Caco-2 (cell line): ENCODE data around the gene TESMIN. TPM values are rescaled to one million over a fixed set of nuclear protein-coding genes. Genes with fewer than 3 reads are reported as not detected.

ENCODE experiments used
- BruUV-seq: library from RNA; stranded (reverse); fragments of 400-500 nt; replicated peaks from 2 replicates; lab custom pipeline; 2021; lab: Mats Ljungman, UMichigan
- CTCF ChIA-PET: fragments of 300-600 bp; sonication (Branson Sonifier 250); formaldehyde crosslinking; loops from one replicate; lab custom pipeline; 2022; ENCODE audit warnings: antibody characterized with exemption; lab: Charles Lee
- POLR2A ChIA-PET: fragments of 300-600 bp; sonication (Branson Sonifier 250); formaldehyde crosslinking; loops from one replicate; lab custom pipeline; 2022; ENCODE audit warnings: antibody characterized with exemption; lab: Charles Lee
- DNase-seq, 2 experiments: peaks; one replicate each; pipeline versions ENCODE4 v3.0.0 to v3.0.0-alpha.2; 2020 to 2022
- H3K27me3 ChIP-seq: replicated peaks from 2 replicates; pipeline ENCODE4 v1.6.0; 2011; ENCODE audit warnings: low read length; ENCODE audit not compliant: control insufficient read depth, insufficient read depth
- H3K36me3 ChIP-seq: 2 replicates; pipeline ENCODE4 v1.5.1; 2011; ENCODE audit warnings: low read length; ENCODE audit not compliant: control insufficient read depth, insufficient read depth
- H3K4me1 ChIP-seq: fragments of 250-450 bp; sonication (Bioruptor Pico); 2 replicates; pipeline ENCODE4 v1.5.1; 2020; ENCODE audit warnings: mild to moderate bottlenecking
- H3K4me3 ChIP-seq: 2 replicates; pipeline ENCODE4 v1.5.1; 2011; ENCODE audit warnings: low read depth, mild to moderate bottlenecking, control low read depth, low read length
- H3K9me3 ChIP-seq: fragments of 250-450 bp; sonication (Bioruptor Pico); 2 replicates; pipeline ENCODE4 v1.5.1; 2020; ENCODE audit warnings: mild to moderate bottlenecking, moderate library complexity
- H3K27ac Mint-ChIP-seq: one replicate; pipeline ENCODE4 v1.8.0; 2022; ENCODE audit warnings: mixed read lengths; ENCODE audit not compliant: unreplicated experiment
- H3K27me3 Mint-ChIP-seq: one replicate; pipeline ENCODE4 v1.8.0; 2022; ENCODE audit warnings: mixed read lengths; ENCODE audit not compliant: insufficient read depth, unreplicated experiment
- H3K36me3 Mint-ChIP-seq: one replicate; pipeline ENCODE4 v1.8.0; 2022; ENCODE audit warnings: mild to moderate bottlenecking, mixed read lengths; ENCODE audit not compliant: insufficient read depth, unreplicated experiment
- H3K4me1 Mint-ChIP-seq: one replicate; pipeline ENCODE4 v1.8.0; 2022; ENCODE audit warnings: low read depth, mixed read lengths; ENCODE audit not compliant: unreplicated experiment
- H3K4me3 Mint-ChIP-seq: one replicate; pipeline ENCODE4 v1.8.0; 2022; ENCODE audit warnings: mild to moderate bottlenecking, moderate library complexity, mixed read lengths; ENCODE audit not compliant: unreplicated experiment
- H3K9me3 Mint-ChIP-seq: one replicate; pipeline ENCODE4 v1.8.0; 2022; ENCODE audit warnings: mixed read lengths; ENCODE audit not compliant: unreplicated experiment
- CTCF ChIP-seq, 2 experiments: fragments of 200-600 bp in 1 of 2; IDR thresholded peaks; 1 replicate in 1 of 2; 2 replicates in 1 of 2; pipeline versions ENCODE4 v1.5.1 to v1.8.0; 2011 to 2022; ENCODE audit warnings: antibody characterized with exemption in 1 of 2, control low read depth in 1 of 2, inconsistent platforms in 1 of 2, low read depth in 1 of 2, low read length in 1 of 2, mild to moderate bottlenecking in 1 of 2, moderate library complexity in 1 of 2; ENCODE audit not compliant: insufficient read depth in 1 of 2, severe bottlenecking in 1 of 2, unreplicated experiment in 1 of 2
- intact Hi-C: fragments of 100-400 bp; cut with micrococcal nuclease; formaldehyde crosslinking; loops from one replicate; pipeline ENCODE4 v1.10.0; 2022; ENCODE audit not compliant: unreplicated experiment
- total RNA-seq: library from RNA; stranded (reverse); gene quantifications from 2 replicates; pipeline ENCODE4 v1.2.3, GENCODE V29; 2022

TESMIN gene
- total RNA-seq, 1 experiment from 2014 or later, result 26.2 TPM

DNA sequence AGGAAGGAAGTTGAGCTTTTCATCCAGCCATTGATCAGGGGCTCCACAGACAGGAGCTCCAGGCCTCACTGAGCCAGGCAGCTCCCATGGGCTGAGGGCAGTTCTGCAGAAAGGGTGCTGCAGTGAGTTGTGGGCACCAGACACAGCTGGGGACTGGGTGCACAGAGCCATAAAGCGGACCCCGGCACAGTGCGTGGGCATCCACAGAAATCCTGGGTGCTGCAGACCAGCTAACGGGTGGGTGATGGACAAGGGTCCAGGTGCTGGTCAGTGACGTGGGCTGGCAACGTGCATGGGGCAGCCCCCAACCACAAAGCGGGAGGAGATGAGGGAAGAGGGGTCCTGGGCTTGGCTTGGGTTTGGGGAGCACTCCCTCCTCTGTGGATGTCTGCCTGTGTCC is 86.4 kb downstream of the TESMIN start:
- H3K27ac Mint-ChIP-seq, result no peak overlapping the region
- peak in 1 of 2 experiments; percentile 31 for DNase-seq
- H3K4me1 Mint-ChIP-seq, result no peaks in the 10 kb centered on the region
- H3K36me3 ChIP-seq, result no peaks in the 10 kb centered on the region
- H3K9me3 Mint-ChIP-seq, result no peaks in the 10 kb centered on the region
- no peak for TF ChIP-seq CTCF (IDR thresholded peaks at IDR 0.05; ENCODE audit: insufficient read depth in 1 of 2, low read depth in 1 of 2, low read length in 1 of 2, severe bottlenecking in 1 of 2, unreplicated experiment in 1 of 2)
- no peaks in the 10 kb centered on the region for H3K4me1 ChIP-seq
- POLR2A ChIA-PET, result no interaction called here
- H3K27me3 Mint-ChIP-seq, result peaks cover 30% of the 10 kb centered on the region
- H3K27me3 ChIP-seq, result no peaks in the 10 kb centered on the region
- no peak overlapping the region for H3K4me3 Mint-ChIP-seq
- CTCF ChIA-PET, result no interaction called here
- H3K9me3 ChIP-seq, result peaks cover 8% of the 10 kb centered on the region; the same call in 1 of the 2 replicates
- H3K36me3 Mint-ChIP-seq, result no peaks in the 10 kb centered on the region
- intact Hi-C loops, result no loop called here
- BruUV-seq, result no TSS peak
- no peak overlapping the region for H3K4me3 ChIP-seq

GRCh38 chr11:68664141-68664540 is 87.2 kb downstream of the TESMIN start:
- Histone ChIP-seq H3K27me3 (no peaks in the 10 kb centered on the region), H3K4me1 (no peaks in the 10 kb centered on the region), H3K4me3 (no peak overlapping the region), H3K36me3 (no peaks in the 10 kb centered on the region), H3K9me3 (peaks cover 8% of the 10 kb centered on the region; the same call in 1 of the 2 replicates)
- H3K4me3 Mint-ChIP-seq, result no peak overlapping the region
- no peaks in the 10 kb centered on the region for H3K9me3 Mint-ChIP-seq
- H3K4me1 Mint-ChIP-seq, result no peaks in the 10 kb centered on the region
- no peak for DNase-seq
- H3K36me3 Mint-ChIP-seq, result no peaks in the 10 kb centered on the region
- intact Hi-C loops, result no loop called here
- ChIA-PET CTCF (no interaction called here), POLR2A (no interaction called here)
- peaks cover 30% of the 10 kb centered on the region for H3K27me3 Mint-ChIP-seq
- no peak overlapping the region for H3K27ac Mint-ChIP-seq
- no TSS peak for BruUV-seq
- TF ChIP-seq CTCF (IDR thresholded peaks at IDR 0.05; ENCODE audit: insufficient read depth in 1 of 2, low read depth in 1 of 2, low read length in 1 of 2, severe bottlenecking in 1 of 2, unreplicated experiment in 1 of 2), result no peak

- Histone ChIP-seq H3K4me3 (no peak overlapping the region), H3K27me3 (no peaks in the 10 kb centered on the region), H3K4me1 (no peaks in the 10 kb centered on the region), H3K9me3 (peaks cover 8% of the 10 kb centered on the region; the same call in 1 of the 2 replicates), H3K36me3 (no peaks in the 10 kb centered on the region)
- intact Hi-C loops, result no loop called here
- Mint-ChIP-seq H3K36me3 (no peaks in the 10 kb centered on the region), H3K9me3 (no peaks in the 10 kb centered on the region), H3K4me3 (no peak overlapping the region), H3K4me1 (no peaks in the 10 kb centered on the region), H3K27me3 (peaks cover 30% of the 10 kb centered on the region), H3K27ac (no peak overlapping the region)
- POLR2A ChIA-PET, result no interaction called here
- DNase-seq, result peak in 1 of 2 experiments; percentile 28
- CTCF ChIA-PET, result no interaction called here
- no TSS peak for BruUV-seq
- no peak for TF ChIP-seq CTCF (IDR thresholded peaks at IDR 0.05; ENCODE audit: insufficient read depth in 1 of 2, low read depth in 1 of 2, low read length in 1 of 2, severe bottlenecking in 1 of 2, unreplicated experiment in 1 of 2)
Measured at GRCh38 chr11:68663482-68664010, 87.8 kb downstream of the TESMIN start.
